Activated CD8-positive, alpha-beta T cell treated with anti-CD3 and anti-CD28 coated beads for 36 hours (primary cell): ENCODE results near the gene AHCYL1. TPM values are rescaled to one million over a fixed set of nuclear protein-coding genes. Genes with fewer than 3 reads are reported as not detected.

Experiments used
- ATAC-seq: fragments of 200-7000 bp; cut with Tn5 transposase; one replicate; pipeline ENCODE4 v1.10.0; 2021; ENCODE audit warnings: mild to moderate bottlenecking, moderate library complexity
- CTCF ChIA-PET: fragments of 350-600 bp; sonication (Branson Sonifier 250); formaldehyde crosslinking; loops from one replicate; lab custom pipeline; 2021; ENCODE audit warnings: antibody characterized with exemption; lab: Charles Lee
- POLR2A ChIA-PET: fragments of 350-600 bp; sonication (Branson Sonifier 250); formaldehyde crosslinking; loops from one replicate; lab custom pipeline; 2021; ENCODE audit warnings: antibody characterized with exemption; lab: Charles Lee
- DNase-seq: peaks from one replicate; pipeline ENCODE4 v3.0.0-alpha.2; 2020
- H3K27ac Mint-ChIP-seq: one replicate; pipeline ENCODE4 v1.8.0; 2021; ENCODE audit warnings: mild to moderate bottlenecking, mixed read lengths
- H3K27me3 Mint-ChIP-seq: one replicate; pipeline ENCODE4 v1.8.0; 2021; ENCODE audit warnings: mixed read lengths
- H3K36me3 Mint-ChIP-seq: one replicate; pipeline ENCODE4 v1.8.0; 2021; ENCODE audit warnings: low read depth, mixed read lengths
- H3K4me1 Mint-ChIP-seq: one replicate; pipeline ENCODE4 v1.8.0; 2021; ENCODE audit warnings: low read depth, mixed read lengths
- H3K4me3 Mint-ChIP-seq: one replicate; pipeline ENCODE4 v1.8.0; 2021; ENCODE audit warnings: mild to moderate bottlenecking, moderate library complexity, mixed read lengths
- H3K9me3 Mint-ChIP-seq: one replicate; pipeline ENCODE4 v1.8.0; 2021; ENCODE audit warnings: mixed read lengths
- CTCF ChIP-seq: fragments of 200-600 bp; IDR thresholded peaks from one replicate; pipeline ENCODE4 v1.8.0; 2022; ENCODE audit warnings: antibody characterized with exemption, mild to moderate bottlenecking
- intact Hi-C: fragments of 100-400 bp; cut with micrococcal nuclease; formaldehyde crosslinking; loops from one replicate; pipeline ENCODE4 v1.10.0; 2022
- total RNA-seq, 2 experiments: library from RNA; stranded (reverse); gene quantifications; one replicate each; pipeline ENCODE4 v1.2.3, GENCODE V29; 2021

AHCYL1 gene
- total RNA-seq, 2 experiments from 2014 or later = 77.8 to 79.1 TPM

DNA sequence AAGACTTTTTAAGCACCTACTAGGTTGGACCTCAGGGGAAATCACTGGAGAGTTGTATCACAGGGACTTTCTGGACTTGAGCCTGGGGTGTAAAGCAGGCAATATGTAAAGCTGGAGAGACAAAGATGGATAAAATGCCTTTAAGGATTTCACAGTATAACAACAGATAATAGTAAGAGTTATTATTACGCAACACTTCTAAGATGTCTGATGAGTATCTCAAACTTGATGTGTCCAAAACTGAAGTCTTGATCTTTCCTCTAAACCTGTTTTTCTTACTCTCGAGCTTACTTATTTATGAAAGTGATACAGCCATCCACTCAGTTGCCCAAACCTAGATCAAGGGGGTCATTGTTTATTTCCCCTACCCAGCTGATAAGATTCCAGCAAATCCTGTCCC lies 47.8 kb downstream of the AHCYL1 start:
- H3K27me3 Mint-ChIP-seq = no peaks in the 10 kb centered on the region
- H3K27ac Mint-ChIP-seq = no peak overlapping the region
- no peaks in the 10 kb centered on the region for H3K9me3 Mint-ChIP-seq
- H3K4me3 Mint-ChIP-seq = no peak overlapping the region
- ATAC-seq (no peak), DNase-seq (no peak)
- POLR2A ChIA-PET = no interaction called here
- no peak for TF ChIP-seq CTCF
- intact Hi-C loops = no loop called here
- H3K36me3 Mint-ChIP-seq = peaks cover 4% of the 10 kb centered on the region
- H3K4me1 Mint-ChIP-seq = peaks cover 44% of the 10 kb centered on the region
- CTCF ChIA-PET = interaction anchor here (1.0 to 1.8 kb wide), 6 partner anchors 9 to 258 kb away, joined by 3 to 7 read pairs (median 4); no protein-coding TSS in a partner anchor

GRCh38 chr1:110033421-110033820 lies 48.9 kb downstream of the AHCYL1 start:
- H3K27ac Mint-ChIP-seq = peak overlapping the region; percentile 91
- H3K27me3 Mint-ChIP-seq = no peaks in the 10 kb centered on the region
- peak overlapping the region; percentile 92 for H3K4me3 Mint-ChIP-seq
- POLR2A ChIA-PET = no interaction called here
- CTCF ChIA-PET = interaction anchor here (1.5 kb wide), 1 partner anchor 20 kb away, joined by 5 read pairs; no protein-coding TSS in a partner anchor
- no peaks in the 10 kb centered on the region for H3K9me3 Mint-ChIP-seq
- no peak for TF ChIP-seq CTCF
- H3K4me1 Mint-ChIP-seq = peaks cover 44% of the 10 kb centered on the region
- H3K36me3 Mint-ChIP-seq = peaks cover 8% of the 10 kb centered on the region
- intact Hi-C loops = no loop called here
- DNase-seq (no peak), ATAC-seq (no peak)

DNA sequence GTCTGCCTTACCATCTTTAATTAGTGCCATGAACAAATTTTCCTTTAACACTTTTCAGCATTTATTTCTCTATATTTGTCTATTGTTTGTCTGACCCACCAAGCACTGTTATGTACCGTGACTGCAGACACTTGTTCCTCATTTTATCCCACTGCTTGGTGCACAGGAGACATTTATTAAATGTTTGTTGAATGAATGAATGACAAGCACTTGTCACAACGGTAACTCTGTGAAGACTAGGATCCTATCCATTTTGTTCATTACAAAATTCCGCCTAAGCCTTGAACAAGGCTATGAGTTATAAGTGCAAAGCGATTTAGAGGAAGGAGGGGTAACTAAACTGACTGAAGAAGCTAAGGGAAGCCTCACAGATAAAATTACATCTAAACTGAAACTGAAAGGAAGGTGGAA lies 49.5 kb downstream of the AHCYL1 start:
- peaks cover 13% of the 10 kb centered on the region for H3K36me3 Mint-ChIP-seq
- ChIA-PET CTCF (interaction anchor here (0.9 to 12.3 kb wide), 8 partner anchors 11 to 394 kb away, joined by 3 to 110 read pairs (median 6); partner anchors contain the start of genes AHCYL1 and RBM15), POLR2A (interaction anchor here (0.8 to 2.4 kb wide), 8 partner anchors 8 to 608 kb away, joined by 3 to 11 read pairs (median 4); partner anchors contain the start of gene AHCYL1)
- no peaks in the 10 kb centered on the region for H3K9me3 Mint-ChIP-seq
- ATAC-seq (no peak), DNase-seq (no peak)
- no peaks in the 10 kb centered on the region for H3K27me3 Mint-ChIP-seq
- peak overlapping the region; percentile 92 for H3K4me3 Mint-ChIP-seq
- intact Hi-C loops = no loop called here
- TF ChIP-seq CTCF = no peak
- H3K27ac Mint-ChIP-seq = peak overlapping the region; percentile 91
- H3K4me1 Mint-ChIP-seq = peaks cover 44% of the 10 kb centered on the region

- no peak for TF ChIP-seq CTCF
- intact Hi-C loops = no loop called here
- CTCF ChIA-PET = interaction anchor here (0.9 to 12.3 kb wide), 13 partner anchors 9 to 395 kb away, joined by 3 to 110 read pairs (median 4); partner anchors contain the start of genes AHCYL1 and RBM15
Measured at GRCh38 chr1:110034451-110035235, 50.1 kb downstream of the AHCYL1 start, which contains the start of gene STRIP1. STRIP1 (plus strand) TSS chr1:110034624; CDS start chr1:110034638, 14 bp downstream.

More at GRCh38 chr1:110034451-110035235, 50.1 kb downstream of the AHCYL1 start, which contains the start of gene STRIP1:
- DNase-seq (peak; percentile 95), ATAC-seq (peak; percentile 94)
- Mint-ChIP-seq H3K9me3 (no peaks in the 10 kb centered on the region), H3K27me3 (no peaks in the 10 kb centered on the region), H3K27ac (peak within 1 kb of the TSS; percentile 91), H3K36me3 (peaks cover 16% of the 10 kb centered on the region), H3K4me1 (peaks cover 44% of the 10 kb centered on the region), H3K4me3 (peak within 1 kb of the TSS; percentile 92)
- POLR2A ChIA-PET = interaction anchor here (0.8 to 2.4 kb wide), 15 partner anchors 9 to 609 kb away, joined by 3 to 11 read pairs (median 4); partner anchors contain the start of gene AHCYL1
